Measurements from ENCODE around the gene KRTAP19-6.
"Not testable (repeated sequence)": the region's sequence is repeated elsewhere in the genome, so short reads cannot be mapped to it uniquely, and the experiment has no call there.

The KRTAP19-6 gene

GRCh38 chr21:30561957-30562356 is 20.3 kb upstream of the KRTAP19-6 start:
- FAIRE-seq (no peak), DNase-seq (ENCODE audit: insufficient read length, low spot score) (no peak)
- TF ChIP-seq TAF1 (IDR thresholded peaks at IDR 0.05; ENCODE audit: low read depth, low read length) (no peak), POU2F2 (IDR thresholded peaks at IDR 0.05; ENCODE audit: low read depth, low read length) (no peak), POLR2AphosphoS5 (IDR thresholded peaks at IDR 0.05; ENCODE audit: low read depth, low read length) (no peak), PAX5 (IDR thresholded peaks at IDR 0.05; ENCODE audit: insufficient read depth, low read length, severe bottlenecking) (no peak), POLR2A (IDR thresholded peaks at IDR 0.05; ENCODE audit: low read depth, low read length) (no peak), SPI1 (IDR thresholded peaks at IDR 0.05; ENCODE audit: low read depth, low read length) (no peak)

- DNase-seq (ENCODE audit: insufficient read length, low spot score) (no peak), FAIRE-seq (no peak)
- TF ChIP-seq PAX5 (IDR thresholded peaks at IDR 0.05; ENCODE audit: insufficient read depth, low read length, severe bottlenecking) (no peak), SPI1 (IDR thresholded peaks at IDR 0.05; ENCODE audit: low read depth, low read length) (no peak), POLR2A (IDR thresholded peaks at IDR 0.05; ENCODE audit: low read depth, low read length) (no peak), TAF1 (IDR thresholded peaks at IDR 0.05; ENCODE audit: low read depth, low read length) (no peak), POLR2AphosphoS5 (IDR thresholded peaks at IDR 0.05; ENCODE audit: low read depth, low read length) (no peak), POU2F2 (IDR thresholded peaks at IDR 0.05; ENCODE audit: low read depth, low read length) (no peak)
These were observed 19.7 kb upstream of the KRTAP19-6 start, which contains the start of gene KRTAP19-7 for GRCh38 chr21:30561264-30561895. Gene KRTAP19-7, minus strand, starts transcription at chr21:30561314. Its CDS starts 25 bp downstream, at chr21:30561289.

- TF ChIP-seq SPI1 (IDR thresholded peaks at IDR 0.05; ENCODE audit: low read depth, low read length): no peak
- FAIRE-seq (no peak), DNase-seq (ENCODE audit: insufficient read length, low spot score) (no peak)
These were observed 13.4 kb upstream of the KRTAP19-6 start for GRCh38 chr21:30555095-30555494.

GRCh38 chr21:30552782-30553181 is 11.1 kb upstream of the KRTAP19-6 start:
- TF ChIP-seq PAX5 (IDR thresholded peaks at IDR 0.05; ENCODE audit: insufficient read depth, low read length, severe bottlenecking): no peak
- TF ChIP-seq TAF1 (IDR thresholded peaks at IDR 0.05; ENCODE audit: low read depth, low read length): no peak
- TF ChIP-seq POU2F2 (IDR thresholded peaks at IDR 0.05; ENCODE audit: low read depth, low read length): no peak
- TF ChIP-seq POLR2AphosphoS5 (IDR thresholded peaks at IDR 0.05; ENCODE audit: low read depth, low read length): no peak
- TF ChIP-seq SPI1 (IDR thresholded peaks at IDR 0.05; ENCODE audit: low read depth, low read length): no peak
- TF ChIP-seq POLR2A (IDR thresholded peaks at IDR 0.05; ENCODE audit: low read depth, low read length): no peak
- FAIRE-seq (no peak), DNase-seq (ENCODE audit: insufficient read length, low spot score) (no peak)

- FAIRE-seq: no peak
- no peak for DNase-seq (ENCODE audit: insufficient read length, low spot score)
- TF ChIP-seq TAF1 (IDR thresholded peaks at IDR 0.05; ENCODE audit: low read depth, low read length) (no peak), PAX5 (IDR thresholded peaks at IDR 0.05; ENCODE audit: insufficient read depth, low read length, severe bottlenecking) (no peak), POLR2A (IDR thresholded peaks at IDR 0.05; ENCODE audit: low read depth, low read length) (no peak), POLR2AphosphoS5 (IDR thresholded peaks at IDR 0.05; ENCODE audit: low read depth, low read length) (no peak), SPI1 (IDR thresholded peaks at IDR 0.05; ENCODE audit: low read depth, low read length) (no peak), POU2F2 (IDR thresholded peaks at IDR 0.05; ENCODE audit: low read depth, low read length) (no peak)
These were observed 22.8 kb downstream of the KRTAP19-6 start for GRCh38 chr21:30518876-30519275.

GRCh38 chr21:30515681-30516080 is 26.0 kb downstream of the KRTAP19-6 start:
- DNase-seq (ENCODE audit: insufficient read length, low spot score): no peak
- TF ChIP-seq POLR2AphosphoS5 (IDR thresholded peaks at IDR 0.05; ENCODE audit: low read depth, low read length) (no peak), TAF1 (IDR thresholded peaks at IDR 0.05; ENCODE audit: low read depth, low read length) (no peak), PAX5 (IDR thresholded peaks at IDR 0.05; ENCODE audit: insufficient read depth, low read length, severe bottlenecking) (no peak), SPI1 (IDR thresholded peaks at IDR 0.05; ENCODE audit: low read depth, low read length) (no peak), POLR2A (IDR thresholded peaks at IDR 0.05; ENCODE audit: low read depth, low read length) (no peak), POU2F2 (IDR thresholded peaks at IDR 0.05; ENCODE audit: low read depth, low read length) (no peak)
- FAIRE-seq: no peak

GRCh38 chr21:30505621-30506205 is 36.0 kb downstream of the KRTAP19-6 start:
- not testable (repeated sequence) for FAIRE-seq; DNase-seq (ENCODE audit: insufficient read length, low spot score)

- FAIRE-seq (no peak), DNase-seq (ENCODE audit: insufficient read length, low spot score) (no peak)
- TF ChIP-seq POLR2AphosphoS5 (IDR thresholded peaks at IDR 0.05; ENCODE audit: low read depth, low read length): no peak
- no peak for TF ChIP-seq POU2F2 (IDR thresholded peaks at IDR 0.05; ENCODE audit: low read depth, low read length)
- no peak for TF ChIP-seq PAX5 (IDR thresholded peaks at IDR 0.05; ENCODE audit: insufficient read depth, low read length, severe bottlenecking)
- no peak for TF ChIP-seq POLR2A (IDR thresholded peaks at IDR 0.05; ENCODE audit: low read depth, low read length)
- no peak for TF ChIP-seq TAF1 (IDR thresholded peaks at IDR 0.05; ENCODE audit: low read depth, low read length)
- no peak for TF ChIP-seq SPI1 (IDR thresholded peaks at IDR 0.05; ENCODE audit: low read depth, low read length)
These were observed 39.6 kb downstream of the KRTAP19-6 start, which contains the start of gene KRTAP19-5 for GRCh38 chr21:30502041-30502440. Gene KRTAP19-5, minus strand, starts transcription at chr21:30502141. Its CDS starts 51 bp downstream, at chr21:30502090.

- DNase-seq (ENCODE audit: insufficient read length, low spot score) (no peak), FAIRE-seq (no peak)
- TF ChIP-seq POLR2A (IDR thresholded peaks at IDR 0.05; ENCODE audit: low read depth, low read length): no peak
- TF ChIP-seq POLR2AphosphoS5 (IDR thresholded peaks at IDR 0.05; ENCODE audit: low read depth, low read length): no peak
- TF ChIP-seq TAF1 (IDR thresholded peaks at IDR 0.05; ENCODE audit: low read depth, low read length): no peak
- no peak for TF ChIP-seq SPI1 (IDR thresholded peaks at IDR 0.05; ENCODE audit: low read depth, low read length)
- TF ChIP-seq PAX5 (IDR thresholded peaks at IDR 0.05; ENCODE audit: insufficient read depth, low read length, severe bottlenecking): no peak
- TF ChIP-seq POU2F2 (IDR thresholded peaks at IDR 0.05; ENCODE audit: low read depth, low read length): no peak
These were observed 44.6 kb downstream of the KRTAP19-6 start, which contains the start of gene KRTAP19-4 for GRCh38 chr21:30497065-30497464. Gene KRTAP19-4, minus strand, starts transcription at chr21:30497165. Its CDS starts 55 bp downstream, at chr21:30497110.

GRCh38 chr21:30491963-30492428 is 49.7 kb downstream of the KRTAP19-6 start, which contains the start of gene KRTAP19-3:
Gene KRTAP19-3, minus strand, starts transcription at chr21:30492013. Its CDS starts 56 bp downstream, at chr21:30491957.
- DNase-seq (ENCODE audit: insufficient read length, low spot score) (no peak), FAIRE-seq (no peak)
- TF ChIP-seq TAF1 (IDR thresholded peaks at IDR 0.05; ENCODE audit: low read depth, low read length): no peak
- no peak for TF ChIP-seq POLR2AphosphoS5 (IDR thresholded peaks at IDR 0.05; ENCODE audit: low read depth, low read length)
- no peak for TF ChIP-seq POLR2A (IDR thresholded peaks at IDR 0.05; ENCODE audit: low read depth, low read length)
- TF ChIP-seq POU2F2 (IDR thresholded peaks at IDR 0.05; ENCODE audit: low read depth, low read length): no peak
- no peak for TF ChIP-seq SPI1 (IDR thresholded peaks at IDR 0.05; ENCODE audit: low read depth, low read length)
- no peak for TF ChIP-seq PAX5 (IDR thresholded peaks at IDR 0.05; ENCODE audit: insufficient read depth, low read length, severe bottlenecking)
